C4-2B (cell line): ENCODE data around the gene OBSL1.

Experiments
- H3K27ac ChIP-seq: fragments of 450-650 bp; 2 replicates; pipeline ENCODE4 v1.5.1; 2017
- ZFX ChIP-seq: fragments of 450-650 bp; IDR thresholded peaks from 2 replicates; pipeline ENCODE4 v1.6.1; 2017
- TF ChIP-seq, protein P1 (sequence below): fragments of 450-650 bp; conservative IDR thresholded peaks from 2 replicates; pipeline ENCODE4 v1.5.1; 2017; ENCODE audit warnings: mild to moderate bottlenecking

OBSL1 gene

DNA sequence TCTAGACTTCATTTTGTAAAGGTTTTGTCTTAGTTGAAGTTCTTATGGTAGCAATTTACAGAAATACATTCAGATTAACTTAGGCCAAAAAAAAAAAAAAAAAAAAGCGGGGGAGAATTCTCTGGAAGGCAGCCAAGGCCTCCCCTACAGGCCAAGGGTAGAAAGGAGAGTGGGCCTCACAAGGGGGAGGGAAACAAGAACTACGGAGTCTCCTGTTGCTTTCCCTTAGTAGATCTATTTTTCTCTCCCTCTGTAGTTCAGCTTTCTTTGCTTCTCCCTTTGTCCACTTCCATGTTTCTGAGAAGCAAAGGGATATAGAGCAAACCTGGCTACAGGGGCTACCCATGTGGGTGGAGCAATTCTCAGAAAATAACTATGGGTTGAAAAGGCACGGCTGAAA, 23.9 kb upstream of the OBSL1 start:
- TF ChIP-seq, protein P1, sequence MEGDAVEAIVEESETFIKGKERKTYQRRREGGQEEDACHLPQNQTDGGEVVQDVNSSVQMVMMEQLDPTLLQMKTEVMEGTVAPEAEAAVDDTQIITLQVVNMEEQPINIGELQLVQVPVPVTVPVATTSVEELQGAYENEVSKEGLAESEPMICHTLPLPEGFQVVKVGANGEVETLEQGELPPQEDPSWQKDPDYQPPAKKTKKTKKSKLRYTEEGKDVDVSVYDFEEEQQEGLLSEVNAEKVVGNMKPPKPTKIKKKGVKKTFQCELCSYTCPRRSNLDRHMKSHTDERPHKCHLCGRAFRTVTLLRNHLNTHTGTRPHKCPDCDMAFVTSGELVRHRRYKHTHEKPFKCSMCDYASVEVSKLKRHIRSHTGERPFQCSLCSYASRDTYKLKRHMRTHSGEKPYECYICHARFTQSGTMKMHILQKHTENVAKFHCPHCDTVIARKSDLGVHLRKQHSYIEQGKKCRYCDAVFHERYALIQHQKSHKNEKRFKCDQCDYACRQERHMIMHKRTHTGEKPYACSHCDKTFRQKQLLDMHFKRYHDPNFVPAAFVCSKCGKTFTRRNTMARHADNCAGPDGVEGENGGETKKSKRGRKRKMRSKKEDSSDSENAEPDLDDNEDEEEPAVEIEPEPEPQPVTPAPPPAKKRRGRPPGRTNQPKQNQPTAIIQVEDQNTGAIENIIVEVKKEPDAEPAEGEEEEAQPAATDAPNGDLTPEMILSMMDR: no peak
- no peak for TF ChIP-seq ZFX
- no peak overlapping the region for H3K27ac ChIP-seq

DNA sequence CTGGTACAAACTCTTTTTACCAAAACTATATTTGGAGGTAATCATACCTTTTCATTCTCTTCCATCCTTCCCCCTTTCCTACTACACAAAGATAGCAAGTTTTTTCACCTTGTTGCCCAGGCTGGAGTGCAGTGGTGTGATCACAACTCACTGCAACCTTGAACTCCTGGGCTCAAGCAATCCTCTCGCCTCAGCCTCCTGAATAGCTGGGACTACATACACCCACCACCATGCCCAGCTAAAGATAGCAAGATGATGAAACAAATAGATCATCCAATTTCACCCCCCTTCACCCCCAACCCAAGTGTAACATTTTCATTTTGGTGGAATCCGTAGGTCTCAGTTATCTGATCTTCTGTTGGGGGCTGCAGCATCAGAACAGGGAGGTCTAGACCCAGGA, 21.8 kb upstream of the OBSL1 start:
- TF ChIP-seq, protein P1: no peak
- TF ChIP-seq ZFX: no peak
- H3K27ac ChIP-seq: no peak overlapping the region

DNA sequence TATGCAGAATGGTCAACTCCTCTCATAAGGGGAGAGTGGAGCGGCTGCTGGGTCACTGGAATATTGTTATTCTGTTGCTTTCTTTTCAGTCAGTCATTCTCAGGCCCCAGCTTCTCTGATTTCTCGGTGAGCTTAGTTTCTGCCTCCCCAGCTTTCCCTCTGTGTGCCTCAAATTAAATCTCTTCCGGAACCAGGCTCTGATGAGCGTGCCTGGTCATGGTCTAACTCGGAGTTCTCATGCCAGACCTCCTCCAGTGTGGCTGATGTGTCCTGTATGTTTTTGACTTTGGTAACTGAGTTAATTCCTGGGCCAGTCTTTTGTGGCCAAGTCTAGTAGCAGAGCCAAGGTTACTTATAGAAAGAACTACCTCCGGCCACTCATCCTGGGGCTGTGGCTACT, 21.4 kb upstream of the OBSL1 start:
- H3K27ac ChIP-seq: no peak overlapping the region
- TF ChIP-seq, protein P1: no peak
- no peak for TF ChIP-seq ZFX

DNA sequence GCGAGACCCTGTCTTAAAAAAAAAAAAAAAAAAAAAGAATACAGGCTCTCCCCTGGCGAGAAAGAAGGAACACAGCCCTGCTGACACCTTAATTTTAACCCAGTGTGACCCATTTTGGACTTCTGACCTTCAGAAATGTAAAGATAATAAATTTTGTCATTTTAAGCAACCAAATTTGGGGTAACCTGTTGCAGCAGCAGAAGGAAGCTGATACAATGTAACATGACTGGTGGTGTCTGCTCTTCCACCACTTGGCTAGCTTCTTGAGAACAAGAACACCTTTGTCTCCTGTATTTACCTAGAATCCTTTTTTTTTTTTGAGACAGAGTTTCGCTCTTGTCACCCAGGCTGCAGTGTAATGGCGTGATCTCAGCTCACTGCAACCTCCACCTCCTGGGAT, 19.8 kb upstream of the OBSL1 start:
- no peak overlapping the region for H3K27ac ChIP-seq
- TF ChIP-seq, protein P1: no peak
- no peak for TF ChIP-seq ZFX

DNA sequence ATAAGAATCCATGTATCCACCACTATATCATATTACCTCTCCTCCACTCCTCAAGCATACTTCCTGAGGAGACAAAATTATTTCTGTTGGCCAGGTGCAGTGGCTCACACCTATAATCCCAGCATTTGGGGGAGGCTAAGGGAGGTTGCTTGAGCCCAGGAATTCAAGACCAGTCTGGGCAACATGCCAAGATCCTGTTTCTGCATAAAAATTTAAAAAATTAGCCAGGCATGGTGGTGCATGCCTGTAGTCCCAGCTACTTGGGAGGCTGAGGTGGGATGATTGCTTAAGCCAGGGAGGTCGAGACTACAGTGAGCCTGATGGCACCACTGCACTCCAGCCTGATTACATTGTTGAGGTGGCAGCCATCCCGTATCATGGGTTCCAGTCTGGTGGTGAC, 10.0 kb upstream of the OBSL1 start:
- TF ChIP-seq, protein P1: no peak
- no peak for TF ChIP-seq ZFX
- no peak overlapping the region for H3K27ac ChIP-seq

DNA sequence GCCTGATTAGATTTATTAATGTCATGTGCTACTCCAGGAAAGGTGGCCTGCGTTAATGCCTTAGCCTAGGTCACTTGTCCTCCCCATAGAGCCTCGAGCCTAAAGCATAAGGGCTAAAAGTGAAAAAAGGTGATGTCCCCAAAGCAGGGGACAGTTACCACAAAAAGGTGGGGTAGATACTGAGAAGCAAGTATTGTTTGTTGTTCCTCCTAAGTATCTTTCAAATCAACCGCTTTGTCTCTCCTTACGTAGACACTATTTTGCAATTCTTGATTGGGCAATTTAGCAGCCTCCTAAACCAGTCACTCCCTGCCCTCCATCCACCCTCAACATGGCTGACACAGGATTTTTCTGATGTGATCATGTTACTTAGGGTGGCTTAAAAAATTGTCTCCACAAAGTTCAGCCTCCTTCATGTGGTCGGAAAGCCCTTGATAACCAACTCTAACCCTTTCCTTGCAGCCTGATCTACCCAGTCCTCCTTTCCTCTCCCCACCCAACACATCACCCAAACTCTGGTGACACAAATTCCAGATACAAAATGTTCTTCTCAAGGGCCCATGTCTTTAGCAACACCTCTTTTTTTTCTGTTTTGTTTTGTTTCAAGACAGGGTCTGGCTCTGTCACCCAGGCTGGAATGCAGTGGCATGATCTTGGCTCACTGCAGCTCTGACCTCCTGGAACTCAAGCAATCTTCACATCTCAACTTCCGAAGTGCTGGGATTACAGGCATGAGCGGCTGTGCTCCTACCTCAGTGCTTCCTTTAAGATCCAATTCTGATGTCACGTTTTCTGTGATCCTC, 7.7 kb upstream of the OBSL1 start:
- TF ChIP-seq ZFX: no peak
- TF ChIP-seq, protein P1: no peak
- H3K27ac ChIP-seq: no peak overlapping the region

DNA sequence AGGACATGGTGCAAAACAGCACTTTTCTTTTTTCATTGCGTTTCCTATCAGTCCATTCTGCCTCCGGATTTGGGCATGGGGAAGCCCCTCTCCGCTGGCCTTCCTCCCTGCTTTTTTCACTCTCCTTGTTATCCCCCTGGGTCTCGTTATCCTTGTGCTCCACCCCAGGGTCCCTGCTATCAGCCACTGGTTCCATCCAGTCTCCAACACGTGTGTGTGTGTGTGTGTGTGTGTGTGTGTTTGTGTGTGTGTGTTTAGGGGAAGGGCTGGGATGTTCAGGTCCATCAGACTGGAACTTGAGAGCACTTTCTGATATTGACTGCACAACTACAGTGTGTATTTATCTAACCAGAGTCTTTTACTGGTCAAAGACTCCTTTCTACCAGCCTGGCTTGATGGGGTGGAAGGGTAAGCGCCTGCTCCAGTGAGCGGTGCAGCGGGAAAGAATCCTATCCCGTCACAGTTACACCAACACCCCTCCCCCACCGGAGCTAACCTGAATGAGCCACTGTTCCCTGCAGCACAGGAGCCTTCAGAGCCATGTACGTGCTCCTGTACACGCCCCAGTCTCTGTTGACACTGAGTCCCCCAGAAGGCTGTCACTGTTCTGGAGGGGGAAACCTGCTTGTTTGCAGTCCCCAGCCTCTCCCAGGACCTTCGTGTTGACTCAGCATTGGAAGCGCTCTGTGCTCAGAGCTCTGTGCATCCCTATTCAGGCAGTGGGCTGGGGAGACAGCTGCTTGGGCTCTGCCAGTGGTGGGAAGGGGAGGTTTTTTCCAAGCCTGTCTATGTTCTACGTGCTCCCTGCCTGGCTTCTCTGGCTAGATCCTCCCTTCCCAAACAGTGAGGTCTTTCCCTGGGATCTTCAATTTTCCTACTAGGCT, 5.4 kb upstream of the OBSL1 start:
- TF ChIP-seq, protein P1: no peak
- no peak for TF ChIP-seq ZFX
- no peak overlapping the region for H3K27ac ChIP-seq
